GM21619 (cell line): Measurements from ENCODE around the gene MCM7.

Source experiments
- ATAC-seq: cut with Tn5 transposase; IDR thresholded peaks from one replicate; pipeline ENCODE4 v1.9.1; 2021; ENCODE audit not compliant: unreplicated experiment

MCM7 gene

DNA sequence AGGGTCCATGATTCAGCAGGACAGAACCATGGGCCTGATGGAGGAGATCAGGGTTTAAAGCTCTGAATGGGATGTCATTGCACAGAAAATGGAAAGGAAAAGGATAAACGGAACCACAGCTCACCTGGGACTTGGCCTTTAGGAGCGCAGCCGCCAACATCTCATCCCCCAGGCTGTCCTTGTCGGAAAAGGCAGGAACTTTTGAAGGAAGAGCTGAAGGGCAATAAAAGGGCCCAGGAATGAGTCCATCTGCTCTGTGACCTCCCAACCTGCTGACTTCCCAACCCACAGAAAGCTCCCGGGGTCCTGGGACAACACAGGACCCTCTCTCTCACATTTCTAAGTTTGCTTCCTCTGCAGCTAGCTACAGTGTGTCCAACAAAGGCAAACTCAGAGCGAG lies 25.8 kb downstream of the MCM7 start:
- ATAC-seq, result no peak

GRCh38 chr7:100074841-100075240 lies 26.4 kb downstream of the MCM7 start:
- no peak for ATAC-seq

GRCh38 chr7:100072462-100072861 lies 28.7 kb downstream of the MCM7 start:
- no peak for ATAC-seq

DNA sequence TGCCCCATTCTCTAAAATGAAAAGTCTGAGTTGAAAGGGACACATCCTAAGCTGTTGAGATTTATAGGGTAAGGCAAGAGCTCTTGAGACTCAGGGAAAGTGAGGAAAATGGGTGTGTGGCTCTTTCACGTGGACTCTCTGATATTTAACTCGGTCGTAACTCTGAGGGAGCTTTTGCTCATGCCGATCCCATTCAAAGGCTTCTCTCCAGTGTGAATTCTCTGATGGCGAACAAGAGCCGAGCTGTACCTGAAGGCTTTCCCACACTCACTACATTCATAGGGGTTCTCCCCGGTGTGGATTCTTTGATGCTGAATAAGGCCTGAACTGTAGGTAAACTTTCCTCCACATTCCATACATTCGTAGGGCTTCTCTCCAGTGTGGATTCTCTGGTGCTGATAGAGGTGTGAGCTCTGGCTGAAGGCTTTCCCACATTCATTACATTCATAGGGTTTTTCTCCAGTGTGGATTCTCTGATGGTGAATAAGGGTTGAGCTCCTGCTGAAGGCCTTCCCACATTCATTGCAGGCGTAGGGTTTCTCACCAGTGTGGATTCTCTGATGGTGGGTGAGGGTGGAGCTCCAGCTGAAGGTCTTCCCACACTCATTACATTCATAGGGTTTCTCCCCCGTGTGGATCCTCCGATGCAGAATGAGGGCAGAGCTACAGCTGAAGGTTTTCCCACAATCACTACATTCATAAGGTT lies 30.0 kb downstream of the MCM7 start:
- no peak for ATAC-seq

- no peak for ATAC-seq
Measured at GRCh38 chr7:100069991-100070390, 31.2 kb downstream of the MCM7 start.

GRCh38 chr7:100066953-100067352 lies 34.2 kb downstream of the MCM7 start:
- no peak for ATAC-seq

DNA sequence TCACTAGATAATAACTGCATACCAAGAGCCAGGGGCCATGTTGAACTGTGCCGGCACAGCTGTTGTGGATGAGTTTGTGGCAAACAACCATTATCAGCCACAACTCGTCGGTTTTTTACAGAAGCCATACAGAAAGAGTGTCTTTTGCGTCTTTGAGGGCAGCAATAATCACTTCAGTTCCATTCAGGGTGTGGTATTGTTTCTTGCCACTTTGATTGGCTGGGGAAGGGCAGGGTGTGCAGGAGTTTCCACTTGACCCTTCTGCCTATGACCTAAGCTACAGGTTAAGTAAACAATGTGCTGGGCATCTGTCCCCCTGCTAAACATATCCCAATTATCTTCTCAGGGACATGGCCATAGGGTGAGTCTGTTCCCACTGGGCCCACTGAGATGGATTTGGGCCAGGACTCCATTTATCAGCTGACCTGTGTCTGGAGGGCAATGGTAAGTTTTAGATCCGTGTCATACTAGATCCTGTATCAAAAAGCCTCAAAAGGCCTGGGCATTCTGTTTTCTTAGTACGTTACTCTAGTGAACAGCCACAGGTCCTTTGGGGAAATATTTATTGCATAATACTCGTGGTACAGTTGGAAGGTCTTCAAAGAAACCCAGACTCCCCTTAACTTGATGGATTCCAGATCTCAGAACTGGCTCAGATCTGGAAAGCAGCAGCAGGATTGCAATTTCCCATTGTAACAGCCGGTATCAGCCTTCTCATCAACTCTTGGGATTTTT lies 35.6 kb downstream of the MCM7 start:
- no peak for ATAC-seq

DNA sequence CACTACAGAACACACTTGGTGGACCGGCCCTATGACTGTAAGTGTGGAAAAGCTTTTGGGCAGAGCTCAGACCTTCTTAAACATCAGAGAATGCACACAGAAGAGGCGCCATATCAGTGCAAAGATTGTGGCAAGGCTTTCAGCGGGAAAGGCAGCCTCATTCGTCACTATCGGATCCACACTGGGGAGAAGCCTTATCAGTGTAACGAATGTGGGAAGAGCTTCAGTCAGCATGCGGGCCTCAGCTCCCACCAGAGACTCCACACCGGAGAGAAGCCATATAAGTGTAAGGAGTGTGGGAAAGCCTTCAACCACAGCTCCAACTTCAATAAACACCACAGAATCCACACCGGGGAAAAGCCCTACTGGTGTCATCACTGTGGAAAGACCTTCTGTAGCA lies 37.0 kb downstream of the MCM7 start:
- no peak for ATAC-seq

GRCh38 chr7:100063376-100063775 lies 37.8 kb downstream of the MCM7 start:
- ATAC-seq, result no peak

GRCh38 chr7:100061518-100062193 lies 39.5 kb downstream of the MCM7 start:
- ATAC-seq, result no peak

DNA sequence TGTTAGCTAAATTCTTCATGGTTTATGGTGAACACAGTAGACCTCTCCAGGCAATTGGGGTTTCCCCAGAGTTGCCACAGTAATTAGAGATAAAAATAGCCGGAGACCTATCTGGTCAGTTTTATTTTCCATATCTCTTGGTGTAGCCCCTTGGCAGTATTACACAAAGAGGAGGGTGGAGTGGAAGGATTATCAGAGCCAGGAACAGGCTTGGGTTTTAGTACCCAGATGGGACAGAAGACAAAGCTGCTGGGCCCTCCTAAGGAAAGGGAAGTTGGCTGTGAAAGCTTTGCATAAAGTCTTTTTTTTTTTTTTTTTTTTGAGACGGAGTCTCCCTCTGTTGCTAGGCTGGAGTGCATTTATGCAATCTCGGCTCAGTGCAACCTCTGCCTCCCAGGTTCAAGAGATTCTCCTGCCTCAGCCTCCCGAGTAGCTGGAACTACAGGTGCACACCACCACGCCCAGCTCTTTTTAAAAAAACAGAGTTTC lies 41.9 kb downstream of the MCM7 start:
- no peak for ATAC-seq

GRCh38 chr7:100057006-100057405 lies 44.2 kb downstream of the MCM7 start:
- no peak for ATAC-seq

DNA sequence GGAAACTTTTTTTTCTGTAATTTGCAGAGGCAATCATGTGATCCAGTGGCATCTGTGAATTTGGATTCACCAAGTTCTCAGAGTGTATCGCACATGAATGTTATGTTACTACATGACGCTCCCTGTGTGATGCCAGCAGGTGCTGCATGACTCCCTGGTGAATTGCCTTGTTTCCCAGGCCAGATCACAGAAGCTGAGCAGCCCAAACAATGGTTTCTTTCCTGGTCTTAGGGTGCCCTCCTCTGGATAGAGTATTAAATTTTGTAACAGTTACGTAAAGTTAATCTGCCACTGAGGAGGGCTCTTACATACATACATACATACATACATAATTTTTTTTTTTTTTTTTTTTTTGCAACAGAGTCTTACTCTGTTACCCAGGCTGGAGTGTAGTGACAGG lies 48.0 kb downstream of the MCM7 start:
- no peak for ATAC-seq

DNA sequence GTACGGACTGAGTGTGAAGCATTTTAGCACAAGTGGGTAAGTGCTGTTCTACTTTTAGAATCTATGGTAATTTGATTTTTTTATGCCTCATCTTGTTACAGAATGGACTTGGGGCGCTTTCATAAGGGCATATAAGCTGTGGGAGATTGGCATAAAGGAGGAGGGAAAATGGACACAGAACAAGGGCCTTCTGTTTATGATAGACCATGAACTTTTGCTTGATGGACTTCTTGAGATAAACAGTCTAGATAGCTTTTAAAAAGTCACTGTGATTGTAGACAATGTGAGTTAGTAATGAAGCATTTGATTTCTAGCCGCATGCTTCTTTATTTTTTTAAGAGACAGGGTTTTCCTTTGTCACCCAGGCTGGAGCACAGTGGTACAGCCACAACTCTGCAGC lies 49.6 kb downstream of the MCM7 start:
- no peak for ATAC-seq

DNA sequence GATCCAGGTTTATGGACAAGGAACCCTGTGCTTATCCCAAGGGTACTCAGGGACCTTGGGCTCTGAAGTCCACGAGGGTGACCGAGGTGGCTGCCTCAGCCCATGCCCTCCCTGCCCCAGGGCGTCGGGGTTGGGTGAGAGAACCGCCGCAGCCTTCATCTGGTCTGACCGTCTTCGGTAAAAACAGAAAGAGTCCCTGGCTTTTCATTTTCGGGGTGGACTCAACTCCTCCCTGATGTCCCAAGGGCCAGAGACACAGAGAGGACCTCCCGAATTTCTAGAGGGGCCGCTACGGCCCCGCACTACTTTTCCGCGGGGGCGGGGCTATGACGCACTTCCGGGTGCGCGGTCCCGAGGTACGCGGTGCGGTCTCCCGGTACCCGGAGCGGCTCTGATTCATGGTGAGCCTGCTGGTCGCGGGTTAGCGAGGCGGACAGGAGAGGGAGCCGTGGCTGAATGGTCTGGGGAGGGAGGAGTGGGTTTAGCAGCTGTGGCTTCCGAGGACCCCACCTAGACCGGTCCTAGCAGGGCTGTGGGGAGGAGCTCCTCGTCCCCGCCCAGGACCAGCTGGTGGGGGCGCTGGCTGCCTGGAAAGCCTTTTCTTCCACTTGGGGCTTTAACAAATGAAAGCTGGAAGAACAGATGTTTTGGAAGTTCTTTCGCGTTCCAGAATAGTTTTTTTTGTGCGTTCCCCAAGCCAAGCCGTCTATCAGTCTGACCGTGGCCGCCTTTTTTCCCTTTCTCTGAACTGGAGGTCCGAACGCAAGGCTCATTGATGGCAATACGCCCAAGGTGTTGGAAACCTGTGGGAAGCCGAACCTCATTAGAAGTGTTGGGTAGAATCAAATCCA lies 51.5 kb downstream of the MCM7 start, which contains the start of gene ZSCAN21:
Gene ZSCAN21, plus strand, starts transcription at position 334 of the 851 bp plus-strand sequence. CDS start 7,233 bp downstream, outside the sequence.
- peak; percentile 90 for ATAC-seq

- no peak for ATAC-seq
Measured at GRCh38 chr7:100048680-100049079, 52.5 kb downstream of the MCM7 start.

DNA sequence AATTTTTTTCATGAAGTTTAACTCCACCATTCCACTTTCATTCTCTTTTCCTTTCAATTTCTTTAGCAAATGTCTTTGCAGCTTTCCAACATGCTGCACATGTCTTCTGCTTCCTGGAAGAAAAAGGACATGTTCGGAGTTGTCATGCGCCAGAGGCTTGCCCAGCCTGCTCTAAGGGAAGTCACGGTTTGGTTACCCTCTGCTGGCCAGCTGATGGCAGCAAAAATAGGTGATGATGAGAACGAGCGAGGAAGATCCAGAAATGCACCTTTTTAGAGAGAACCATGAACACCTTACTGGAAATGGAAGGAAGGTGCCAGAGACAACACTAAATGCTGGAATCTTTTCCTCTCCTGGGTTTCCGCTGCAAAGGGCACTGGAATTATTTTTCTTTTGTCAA lies 56.5 kb downstream of the MCM7 start:
- ATAC-seq, result no peak
